ENCODE data around the gene PLAAT3. TPM values are rescaled to one million over a fixed set of nuclear protein-coding genes. Genes with fewer than 3 reads are reported as not detected.
"Not testable (repeated sequence)": the region's sequence is repeated elsewhere in the genome, so short reads cannot be mapped to it uniquely, and the experiment has no call there.

Gene PLAAT3
- total RNA-seq, 1 donor from 2014 or later, result 3.0 TPM

- intact Hi-C loops (cut with micrococcal nuclease), result loop anchor here (5.0 kb wide), 1 partner anchor 43 kb away; no protein-coding TSS in a partner anchor
Observed at GRCh38 chr11:63609971-63610580, 4.2 kb downstream of the PLAAT3 start.

GRCh38 chr11:63609536-63609935, 4.7 kb downstream of the PLAAT3 start:
- intact Hi-C loops (cut with micrococcal nuclease), result no loop called here

GRCh38 chr11:63608353-63609345, 5.6 kb downstream of the PLAAT3 start:
- intact Hi-C loops (cut with micrococcal nuclease), result no loop called here

- intact Hi-C loops (cut with micrococcal nuclease), result no loop called here
Observed at GRCh38 chr11:63603180-63603518, 11.1 kb downstream of the PLAAT3 start.

GRCh38 chr11:63602290-63603179, 11.7 kb downstream of the PLAAT3 start:
- intact Hi-C loops (cut with micrococcal nuclease), result not testable (repeated sequence)

GRCh38 chr11:63599211-63600122, 14.8 kb downstream of the PLAAT3 start:
- intact Hi-C loops (cut with micrococcal nuclease), result no loop called here

- intact Hi-C loops (cut with micrococcal nuclease), result no loop called here
Observed at GRCh38 chr11:63598556-63598955, 15.7 kb downstream of the PLAAT3 start.

GRCh38 chr11:63595296-63595695, 18.9 kb downstream of the PLAAT3 start:
- intact Hi-C loops (cut with micrococcal nuclease), result no loop called here

GRCh38 chr11:63592975-63593395, 21.2 kb downstream of the PLAAT3 start:
- intact Hi-C loops (cut with micrococcal nuclease), result loop anchor here (1.0 kb wide), 2 partner anchors 20 to 43 kb away; no protein-coding TSS in a partner anchor

GRCh38 chr11:63590024-63590788, 24.0 kb downstream of the PLAAT3 start:
- intact Hi-C loops (cut with micrococcal nuclease), result no loop called here

GRCh38 chr11:63589000-63589399, 25.2 kb downstream of the PLAAT3 start:
- intact Hi-C loops (cut with micrococcal nuclease), result no loop called here

- intact Hi-C loops (cut with micrococcal nuclease), result no loop called here
Observed at GRCh38 chr11:63586451-63587166, 27.6 kb downstream of the PLAAT3 start.

- intact Hi-C loops (cut with micrococcal nuclease), result no loop called here
Observed at GRCh38 chr11:63583357-63583677, 30.9 kb downstream of the PLAAT3 start.

GRCh38 chr11:63581224-63581623, 33.0 kb downstream of the PLAAT3 start:
- intact Hi-C loops (cut with micrococcal nuclease), result not testable (repeated sequence)

GRCh38 chr11:63578882-63579281, 35.4 kb downstream of the PLAAT3 start:
- intact Hi-C loops (cut with micrococcal nuclease), result not testable (repeated sequence)

- intact Hi-C loops (cut with micrococcal nuclease), result loop anchor here (1.0 kb wide), 3 partner anchors 7 to 44 kb away; no protein-coding TSS in a partner anchor
Observed at GRCh38 chr11:63574856-63575602, 39.2 kb downstream of the PLAAT3 start.

GRCh38 chr11:63573881-63574855, 40.1 kb downstream of the PLAAT3 start:
- intact Hi-C loops (cut with micrococcal nuclease), result loop anchor here (1.0 kb wide), 3 partner anchors 8 to 43 kb away; no protein-coding TSS in a partner anchor
